CD4-positive, alpha-beta T cell treated with Interleukin-10 for 1 hour (primary cell): Measurements from ENCODE around the gene KRTAP20-2.

ENCODE experiments used
- DNase-seq: peaks from one replicate; pipeline ENCODE4 v3.0.0-alpha.2; 2020

The KRTAP20-2 gene

GRCh38 chr21:30634906-30635305 lies at the start of gene KRTAP20-2:
KRTAP20-2 (plus strand) TSS chr21:30635206; CDS start chr21:30635264, 58 bp downstream.
- no peak for DNase-seq

GRCh38 chr21:30590297-30590696 lies 44.7 kb upstream of the KRTAP20-2 start, which contains the start of gene KRTAP22-2:
KRTAP22-2 (minus strand) TSS chr21:30590397.
- no peak for DNase-seq

GRCh38 chr21:30592140-30592539 lies 42.9 kb upstream of the KRTAP20-2 start, which contains the start of gene KRTAP6-3:
KRTAP6-3 (plus strand) TSS chr21:30592440; CDS start chr21:30592446, 6 bp downstream.
- no peak for DNase-seq

- no peak for DNase-seq
These were observed 36.2 kb upstream of the KRTAP20-2 start, which contains the start of gene KRTAP6-2 for GRCh38 chr21:30598802-30599201. KRTAP6-2 (minus strand) TSS chr21:30598902; CDS start chr21:30598874, 28 bp downstream.

- no peak for DNase-seq
These were observed 34.2 kb upstream of the KRTAP20-2 start, which contains the start of gene KRTAP22-1 for GRCh38 chr21:30600787-30601186. KRTAP22-1 (plus strand) TSS chr21:30601087.

GRCh38 chr21:30605968-30606367 lies 29.0 kb upstream of the KRTAP20-2 start:
- DNase-seq: no peak

GRCh38 chr21:30612132-30612531 lies 22.9 kb upstream of the KRTAP20-2 start:
- no peak for DNase-seq

- no peak for DNase-seq
These were observed 21.2 kb upstream of the KRTAP20-2 start, which contains the start of gene KRTAP6-1 for GRCh38 chr21:30613836-30614235. KRTAP6-1 (minus strand) TSS chr21:30613930; CDS start chr21:30613904, 26 bp downstream.

GRCh38 chr21:30615199-30615598 lies 19.8 kb upstream of the KRTAP20-2 start:
- DNase-seq: no peak

GRCh38 chr21:30616125-30616524 lies 18.9 kb upstream of the KRTAP20-2 start, which contains the start of gene KRTAP20-1:
KRTAP20-1 (plus strand) TSS chr21:30616425; CDS start chr21:30616455, 30 bp downstream.
- no peak for DNase-seq

GRCh38 chr21:30620080-30620479 lies 14.9 kb upstream of the KRTAP20-2 start:
- DNase-seq: no peak

- no peak for DNase-seq
These were observed 14.5 kb upstream of the KRTAP20-2 start, which contains the start of gene KRTAP20-4 for GRCh38 chr21:30620522-30620921. KRTAP20-4 (plus strand) TSS chr21:30620627.

- DNase-seq: no peak
These were observed 11.6 kb upstream of the KRTAP20-2 start for GRCh38 chr21:30623362-30623761.

- no peak for DNase-seq
These were observed 9.4 kb upstream of the KRTAP20-2 start for GRCh38 chr21:30625449-30626165.

GRCh38 chr21:30628109-30628508 lies 6.9 kb upstream of the KRTAP20-2 start:
- no peak for DNase-seq

- DNase-seq: no peak
These were observed 5.8 kb upstream of the KRTAP20-2 start for GRCh38 chr21:30629200-30629599.

GRCh38 chr21:30638686-30639085 lies 3.7 kb downstream of the KRTAP20-2 start:
- DNase-seq: no peak

- no peak for DNase-seq
These were observed 7.6 kb downstream of the KRTAP20-2 start, which contains the start of gene KRTAP20-3 for GRCh38 chr21:30642564-30642963. KRTAP20-3 (plus strand) TSS chr21:30642864.

GRCh38 chr21:30646904-30647414 lies 12.0 kb downstream of the KRTAP20-2 start:
- DNase-seq: no peak

- DNase-seq: no peak
These were observed 17.9 kb downstream of the KRTAP20-2 start for GRCh38 chr21:30652891-30653290.

- DNase-seq: no peak
These were observed 33.8 kb downstream of the KRTAP20-2 start for GRCh38 chr21:30668776-30669175.

- DNase-seq: no peak
These were observed 38.1 kb downstream of the KRTAP20-2 start for GRCh38 chr21:30672985-30673650.

GRCh38 chr21:30674312-30674711 lies 39.3 kb downstream of the KRTAP20-2 start:
- DNase-seq: no peak
